GM12873 (cell line): Measurements from ENCODE around the gene FPR1.

Experiments
- CTCF ChIP-seq: IDR thresholded peaks from 2 replicates; pipeline ENCODE4 v1.5.1; 2012; ENCODE audit warnings: low read depth, mild to moderate bottlenecking, moderate library complexity, low read length, control low read depth; ENCODE audit not compliant: insufficient read depth; ENCODE audit errors: missing control alignments

Gene FPR1

GRCh38 chr19:51702103-51702824 lies 49.4 kb downstream of the FPR1 start:
- no peak for TF ChIP-seq CTCF

- no peak for TF ChIP-seq CTCF
Measured at GRCh38 chr19:51701468-51702100, 50.1 kb downstream of the FPR1 start.

GRCh38 chr19:51699170-51699569 lies 52.5 kb downstream of the FPR1 start:
- TF ChIP-seq CTCF, result no peak

GRCh38 chr19:51698296-51698695 lies 53.4 kb downstream of the FPR1 start:
- TF ChIP-seq CTCF, result no peak

- TF ChIP-seq CTCF, result no peak
Measured at GRCh38 chr19:51697169-51697776, 54.4 kb downstream of the FPR1 start.

GRCh38 chr19:51696606-51697005 lies 55.1 kb downstream of the FPR1 start:
- no peak for TF ChIP-seq CTCF
